Psoas muscle (tissue), 8 donors: Measurements from ENCODE around the gene MARCHF9. TPM values are rescaled to one million over a fixed set of nuclear protein-coding genes. Genes with fewer than 3 reads are reported as not detected.
"Not testable (repeated sequence)": the region's sequence is repeated elsewhere in the genome, so short reads cannot be mapped to it uniquely, and the experiment has no call there.

Source experiments
- ATAC-seq, 4 donors: fragments of 200-7000 bp; cut with Tn5 transposase; one replicate each; pipeline ENCODE4 v1.9.1; 2020; ENCODE audit warnings: moderate library complexity in 3 of 4, mild to moderate bottlenecking in 2 of 4
- DNase-seq, 2 donors: peaks; one replicate each; pipeline ENCODE4 v3.0.0-alpha.2; 2020
- H3K27ac ChIP-seq: fragments of 200-600 bp; one replicate; pipeline ENCODE4 v1.8.0; 2022
- H3K27me3 ChIP-seq, 3 donors: fragments of 200-600 bp in 1 of 3; one replicate each; pipeline versions ENCODE4 v1.6.1 to v1.8.0; 2013 to 2022; ENCODE audit warnings: low read length in 2 of 3, mild to moderate bottlenecking in 2 of 3, moderate library complexity in 1 of 3; ENCODE audit not compliant: insufficient read depth in 3 of 3
- H3K36me3 ChIP-seq, 2 donors: fragments of 200-600 bp in 1 of 2; one replicate each; pipeline versions ENCODE4 v1.6.1 to v1.8.0; 2013 to 2022; ENCODE audit warnings: low read depth in 1 of 2, mild to moderate bottlenecking in 1 of 2, moderate library complexity in 1 of 2; ENCODE audit not compliant: insufficient read depth in 1 of 2
- H3K4me1 ChIP-seq: fragments of 200-600 bp; one replicate; pipeline ENCODE4 v1.8.0; 2022
- H3K4me3 ChIP-seq: fragments of 200-600 bp; one replicate; pipeline ENCODE4 v1.8.0; 2022; ENCODE audit warnings: mild to moderate bottlenecking
- H3K9me3 ChIP-seq: fragments of 200-600 bp; one replicate; pipeline ENCODE4 v1.8.0; 2022
- CTCF ChIP-seq: fragments of 200-600 bp; IDR thresholded peaks from one replicate; pipeline ENCODE4 v1.8.0; 2022; ENCODE audit warnings: antibody characterized with exemption
- WGBS, 3 donors: extraction: QIAGEN DNeasy Blood & Tissue Kit; methylation state at CpG; one replicate each; pipeline versions ENCODE4 v1.1.6 to v1.1.7; 2013; 5-methylcytosine and 5-hydroxymethylcytosine counted together
- intact Hi-C, 2 donors: fragments of 100-400 bp; cut with DNase I; formaldehyde crosslinking; loops; one replicate each; pipeline versions ENCODE4 v1.11.0 to v1.14.2; 2022
- polyA plus RNA-seq, 3 donors: library from polyadenylated mRNA; stranded (reverse); fragments of 200-250 nt; gene quantifications; one replicate each; pipeline ENCODE4 v1.2.3, GENCODE V29; 2013
- total RNA-seq, 4 donors: library from RNA; stranded (reverse); fragmentation: NEBNext Ultra II Directional in 2 of 4; extraction: Animal tissue kit (Norgen Biotek cat#: 25700) in 2 of 4; gene quantifications; one replicate each; pipeline versions ENCODE4 v1.2.1 to v1.2.4, GENCODE V29; 2021 to 2023
- donor health status: healthy with polysubstance abuse.
- donor health status: DM: no; HTN: no; CAD: no; lungs with moderate emphysema.
- donor health status: Bipolar disorder and iron deficiency.
- donor health status: healthy.
- donor health status: DM: yes; HTN: yes; CAD: no.
- donor health status: DM: no; HTN: no; CAD: no.
- donor health status: DM: no; HTN: no; CAD: no.
- donor health status: DM: yes; HTN: yes; CAD: no.

Gene MARCHF9
- total and polyA plus RNA-seq, 7 donors = 5.7 to 9.4 (median 8.3) TPM

GRCh38 chr12:57713209-57713608, 41.7 kb upstream of the MARCHF9 start:
- H3K4me3 ChIP-seq = no peak overlapping the region
- H3K9me3 ChIP-seq = no peaks in the 10 kb centered on the region
- no peak for TF ChIP-seq CTCF
- intact Hi-C loops = no loop called here
- H3K4me1 ChIP-seq = no peaks in the 10 kb centered on the region
- no peak overlapping the region for H3K27ac ChIP-seq
- H3K36me3 ChIP-seq = peaks cover 3 to 62% of the 10 kb centered on the region in 2 donors
- ATAC-seq (no peak), DNase-seq (no peak)
- 78 to 89% (median 80%) methylated on average over 5 of the region's 5 CpGs for WGBS, 3 donors
- H3K27me3 ChIP-seq = no peaks in the 10 kb centered on the region

- DNase-seq, H3K27ac ChIP-seq, H3K9me3 ChIP-seq, H3K4me1 ChIP-seq, ATAC-seq, H3K27me3 ChIP-seq, intact Hi-C loops, H3K4me3 ChIP-seq: not testable (repeated sequence)
- peaks cover 3 to 75% of the 10 kb centered on the region in 2 donors for H3K36me3 ChIP-seq
- 88 to 92% (median 92%) methylated on average over 6 of the region's 6 CpGs for WGBS, 3 donors
These were observed 39.7 kb upstream of the MARCHF9 start for GRCh38 chr12:57715036-57715748.

GRCh38 chr12:57715786-57716185, 39.1 kb upstream of the MARCHF9 start:
- 92 to 95% (median 94%) methylated on average over 12 of the region's 12 CpGs for WGBS, 3 donors
- Histone ChIP-seq H3K36me3 (peaks cover 3 to 81% of the 10 kb centered on the region in 2 donors), H3K27ac (no peak overlapping the region), H3K4me3 (no peak overlapping the region), H3K4me1 (no peaks in the 10 kb centered on the region), H3K27me3 (no peaks in the 10 kb centered on the region), H3K9me3 (no peaks in the 10 kb centered on the region)
- intact Hi-C loops = no loop called here
- no peak for TF ChIP-seq CTCF
- no peak for DNase-seq
- ATAC-seq = no peak

GRCh38 chr12:57716305-57716704, 38.6 kb upstream of the MARCHF9 start:
- TF ChIP-seq CTCF = no peak
- Histone ChIP-seq H3K36me3 (peaks cover 3 to 86% of the 10 kb centered on the region in 2 donors), H3K27me3 (no peaks in the 10 kb centered on the region), H3K4me1 (no peaks in the 10 kb centered on the region), H3K27ac (no peak overlapping the region), H3K4me3 (no peak overlapping the region), H3K9me3 (no peaks in the 10 kb centered on the region)
- no peak for ATAC-seq
- intact Hi-C loops = no loop called here
- WGBS, 3 donors = 87 to 98% (median 97%) methylated on average over 4 of the region's 4 CpGs
- DNase-seq = no peak

GRCh38 chr12:57717131-57717530, 37.8 kb upstream of the MARCHF9 start:
- no peaks in the 10 kb centered on the region for H3K27me3 ChIP-seq
- no peak overlapping the region for H3K4me3 ChIP-seq
- intact Hi-C loops = no loop called here
- TF ChIP-seq CTCF = no peak
- no peak overlapping the region for H3K27ac ChIP-seq
- WGBS, 3 donors = 95 to 98% (median 97%) methylated on average over 5 of the region's 5 CpGs
- peaks cover 3 to 86% of the 10 kb centered on the region in 2 donors for H3K36me3 ChIP-seq
- no peak for DNase-seq
- ATAC-seq = no peak
- H3K4me1 ChIP-seq = no peaks in the 10 kb centered on the region
- no peaks in the 10 kb centered on the region for H3K9me3 ChIP-seq
